Trophoblast cell (in vitro differentiated cells and primary cell): ENCODE measurements around the gene SURF2.
A peak's percentile ranks its signal among the peaks of the same experiment; 100 is the strongest.

Source experiments
- DNase-seq, 2 donors: peaks; one replicate each; pipeline ENCODE4 v3.0.0-alpha.2; 2016
- H2AFZ ChIP-seq: 2 replicates; pipeline ENCODE4 v1.6.1; 2013; ENCODE audit warnings: low read length, moderate library complexity, mild to moderate bottlenecking; ENCODE audit not compliant: insufficient read depth, poor library complexity
- H2AK5ac ChIP-seq: 2 replicates; pipeline ENCODE4 v1.6.1; 2013; ENCODE audit warnings: mild to moderate bottlenecking, low read length
- H2BK120ac ChIP-seq: 2 replicates; pipeline ENCODE4 v1.6.1; 2013; ENCODE audit warnings: low read length, mild to moderate bottlenecking, moderate library complexity; ENCODE audit not compliant: insufficient read depth, poor library complexity
- H2BK12ac ChIP-seq: 2 replicates; pipeline ENCODE4 v1.6.1; 2013; ENCODE audit warnings: mild to moderate bottlenecking, low read length, moderate library complexity
- H2BK5ac ChIP-seq: 2 replicates; pipeline ENCODE4 v1.6.1; 2013; ENCODE audit warnings: low read length, low read depth, moderate library complexity, mild to moderate bottlenecking; ENCODE audit not compliant: poor library complexity
- H3K14ac ChIP-seq: 2 replicates; pipeline ENCODE4 v1.6.1; 2013; ENCODE audit warnings: mild to moderate bottlenecking, low read length
- H3K18ac ChIP-seq: 2 replicates; pipeline ENCODE4 v1.6.1; 2013; ENCODE audit warnings: mild to moderate bottlenecking, low read length
- H3K23ac ChIP-seq: 2 replicates; pipeline ENCODE4 v1.6.1; 2013; ENCODE audit warnings: low read length
- H3K27ac ChIP-seq: 2 replicates; pipeline ENCODE4 v1.5.1; 2013; ENCODE audit warnings: low read depth, mild to moderate bottlenecking, inconsistent platforms, low read length, moderate library complexity
- H3K27me3 ChIP-seq: 2 replicates; pipeline ENCODE4 v1.6.1; 2013; ENCODE audit warnings: inconsistent platforms, mild to moderate bottlenecking, low read length, moderate library complexity; ENCODE audit not compliant: insufficient read depth
- H3K36me3 ChIP-seq, 2 experiments: 1 replicate in 1 of 2; 2 replicates in 1 of 2; pipeline ENCODE4 v1.6.1; 2013; ENCODE audit warnings: low read length in 2 of 2, mild to moderate bottlenecking in 2 of 2, moderate library complexity in 1 of 2; ENCODE audit not compliant: insufficient read depth in 2 of 2, control insufficient read depth in 1 of 2
- H3K4ac ChIP-seq: 2 replicates; pipeline ENCODE4 v1.6.1; 2013; ENCODE audit warnings: low read depth, mild to moderate bottlenecking, low read length, moderate library complexity
- H3K4me1 ChIP-seq, 2 experiments: 1 replicate in 1 of 2; 2 replicates in 1 of 2; pipeline ENCODE4 v1.6.1; 2013; ENCODE audit warnings: low read length in 2 of 2, mild to moderate bottlenecking in 2 of 2, moderate library complexity in 1 of 2; ENCODE audit not compliant: insufficient read depth in 2 of 2, control insufficient read depth in 1 of 2
- H3K4me2 ChIP-seq: 2 replicates; pipeline ENCODE4 v1.6.1; 2013; ENCODE audit warnings: inconsistent platforms, mild to moderate bottlenecking, low read length, moderate library complexity
- H3K4me3 ChIP-seq: 2 replicates; pipeline ENCODE4 v1.5.1; 2013; ENCODE audit warnings: mild to moderate bottlenecking, low read depth, low read length, inconsistent platforms
- H3K79me1 ChIP-seq: one replicate; pipeline ENCODE4 v1.6.1; 2013; ENCODE audit warnings: low read length
- H3K79me2 ChIP-seq: 2 replicates; pipeline ENCODE4 v1.6.1; 2013; ENCODE audit warnings: low read length, mild to moderate bottlenecking; ENCODE audit not compliant: control insufficient read depth, insufficient read depth, poor library complexity
- H3K9ac ChIP-seq: 2 replicates; pipeline ENCODE4 v1.6.1; 2013; ENCODE audit warnings: mild to moderate bottlenecking, low read length
- H3K9me3 ChIP-seq: 2 replicates; pipeline ENCODE4 v1.6.1; 2013; ENCODE audit warnings: low read depth, mild to moderate bottlenecking, control low read depth, inconsistent platforms, low read length; ENCODE audit not compliant: insufficient read depth
- H4K12ac ChIP-seq: 2 replicates; pipeline ENCODE4 v1.6.1; 2013; ENCODE audit warnings: low read depth, mild to moderate bottlenecking, low read length, moderate library complexity
- H4K8ac ChIP-seq: 2 replicates; pipeline ENCODE4 v1.6.1; 2013; ENCODE audit warnings: low read depth, mild to moderate bottlenecking, low read length, moderate library complexity
- H4K91ac ChIP-seq: one replicate; pipeline ENCODE4 v1.6.1; 2013; ENCODE audit warnings: low read depth, mild to moderate bottlenecking, low read length, moderate library complexity
- WGBS: extraction: QIAGEN DNeasy Blood & Tissue Kit; methylation state at CpG from one replicate; pipeline ENCODE4 v1.1.7; 2013; ENCODE audit warnings: missing lambda C conversion rate; ENCODE audit not compliant: insufficient read length, insufficient coverage; ENCODE audit errors: extremely low coverage; 5-methylcytosine and 5-hydroxymethylcytosine counted together

SURF2 gene

GRCh38 chr9:133347985-133348717, 8.2 kb upstream of the SURF2 start, which contains the start of the genes MED22 and RPL7A:
Gene MED22, minus strand, starts transcription at chr9:133348131. Its CDS starts 1,469 bp downstream, at chr9:133346662.
Gene RPL7A, plus strand, starts transcription at chr9:133348218. Its CDS starts 26 bp downstream, at chr9:133348244.
- Histone ChIP-seq H4K8ac (peak within 1 kb of the TSS; percentile 97), H3K9me3 (peaks cover 1% of the 10 kb centered on the region), H2BK12ac (no peak within 1 kb of the TSS), H3K4me2 (peak within 1 kb of the TSS; percentile 79), H3K79me2 (peaks cover 13% of the 10 kb centered on the region), H2AK5ac (peak within 1 kb of the TSS; percentile 99), H3K14ac (peak within 1 kb of the TSS; percentile 99), H2AFZ (peak within 1 kb of the TSS; percentile 86), H3K4me3 (peak within 1 kb of the TSS; percentile 99), H3K36me3 (peaks cover 64 to 73% of the 10 kb centered on the region in 2 experiments), H3K4me1 (peaks cover 4 to 10% of the 10 kb centered on the region in 2 experiments), H4K91ac (peak within 1 kb of the TSS; percentile 97), H3K18ac (peak within 1 kb of the TSS; percentile 100), H2BK5ac (peak within 1 kb of the TSS; percentile 100), H3K27me3 (no peaks in the 10 kb centered on the region), H3K79me1 (peaks cover 12% of the 10 kb centered on the region), H3K23ac (no peak within 1 kb of the TSS), H4K12ac (peak within 1 kb of the TSS; percentile 99), H3K4ac (peak within 1 kb of the TSS; percentile 100), H3K9ac (peak within 1 kb of the TSS; percentile 100), H3K27ac (peak within 1 kb of the TSS; percentile 94), H2BK120ac (peak within 1 kb of the TSS; percentile 85)
- DNase-seq = peak; percentile 96 to 98
- WGBS = no CpG with 5 or more reads among the region's 64 CpGs

DNA sequence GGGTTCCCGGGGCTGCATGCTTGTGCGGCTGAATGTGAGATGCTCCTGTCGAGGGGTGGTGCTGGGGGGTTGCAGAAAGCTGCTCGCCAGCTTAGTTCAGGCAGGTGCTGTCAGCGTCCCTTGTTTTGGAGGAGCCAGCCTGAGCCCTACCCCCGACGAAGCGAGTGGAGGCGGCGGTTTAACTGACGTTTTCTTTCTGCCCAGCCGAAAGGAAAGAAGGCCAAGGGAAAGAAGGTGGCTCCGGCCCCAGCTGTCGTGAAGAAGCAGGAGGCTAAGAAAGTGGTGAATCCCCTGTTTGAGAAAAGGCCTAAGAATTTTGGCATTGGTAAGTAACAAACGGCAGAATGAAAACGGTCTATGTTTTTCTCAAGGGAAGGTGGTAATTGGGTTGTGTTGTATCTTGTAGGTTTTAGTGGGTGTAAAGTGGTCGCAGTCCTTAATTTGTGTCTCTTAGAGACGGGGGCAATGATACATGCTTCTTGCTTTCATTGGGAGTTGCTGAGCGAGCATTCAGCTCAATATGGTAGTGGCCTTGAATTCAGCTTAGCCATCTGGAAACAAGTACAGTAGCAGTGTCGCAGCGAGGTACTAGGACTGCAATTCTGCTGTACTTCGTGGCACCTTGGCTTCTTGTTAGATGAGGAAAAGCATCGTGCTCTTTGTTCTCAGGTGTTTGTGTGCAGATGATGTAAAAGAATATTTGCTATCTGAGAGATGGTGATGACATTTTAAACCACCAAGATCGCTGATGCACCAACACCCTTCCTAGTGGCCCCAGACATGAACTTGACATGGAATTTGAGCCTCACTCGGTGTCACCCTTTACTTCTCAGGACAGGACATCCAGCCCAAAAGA, 7.4 kb upstream of the SURF2 start:
- peak overlapping the region; percentile 77 for H3K4me2 ChIP-seq
- H3K79me2 ChIP-seq = peaks cover 13% of the 10 kb centered on the region
- peaks cover 4 to 13% of the 10 kb centered on the region in 2 experiments for H3K4me1 ChIP-seq
- H2AK5ac ChIP-seq = peak overlapping the region; percentile 99
- H2AFZ ChIP-seq = no peak overlapping the region
- H4K8ac ChIP-seq = peak overlapping the region; percentile 97
- H3K9me3 ChIP-seq = peaks cover 1% of the 10 kb centered on the region
- peak overlapping the region; percentile 99 for H3K4me3 ChIP-seq
- H3K79me1 ChIP-seq = peaks cover 12% of the 10 kb centered on the region
- H3K4ac ChIP-seq = peak overlapping the region; percentile 100
- H2BK120ac ChIP-seq = peak overlapping the region; percentile 85
- H3K27me3 ChIP-seq = no peaks in the 10 kb centered on the region
- H3K36me3 ChIP-seq = peaks cover 57 to 67% of the 10 kb centered on the region in 2 experiments
- peak overlapping the region; percentile 100 for H2BK5ac ChIP-seq
- peak overlapping the region; percentile 100 for H3K18ac ChIP-seq
- no peak overlapping the region for H2BK12ac ChIP-seq
- H3K14ac ChIP-seq = peak overlapping the region; percentile 99
- peak overlapping the region; percentile 94 for H3K27ac ChIP-seq
- peak overlapping the region; percentile 97 for H4K91ac ChIP-seq
- no peak for DNase-seq
- H4K12ac ChIP-seq = peak overlapping the region; percentile 99
- H3K23ac ChIP-seq = no peak overlapping the region
- no CpG with 5 or more reads among the region's 25 CpGs for WGBS
- H3K9ac ChIP-seq = peak overlapping the region; percentile 100

DNA sequence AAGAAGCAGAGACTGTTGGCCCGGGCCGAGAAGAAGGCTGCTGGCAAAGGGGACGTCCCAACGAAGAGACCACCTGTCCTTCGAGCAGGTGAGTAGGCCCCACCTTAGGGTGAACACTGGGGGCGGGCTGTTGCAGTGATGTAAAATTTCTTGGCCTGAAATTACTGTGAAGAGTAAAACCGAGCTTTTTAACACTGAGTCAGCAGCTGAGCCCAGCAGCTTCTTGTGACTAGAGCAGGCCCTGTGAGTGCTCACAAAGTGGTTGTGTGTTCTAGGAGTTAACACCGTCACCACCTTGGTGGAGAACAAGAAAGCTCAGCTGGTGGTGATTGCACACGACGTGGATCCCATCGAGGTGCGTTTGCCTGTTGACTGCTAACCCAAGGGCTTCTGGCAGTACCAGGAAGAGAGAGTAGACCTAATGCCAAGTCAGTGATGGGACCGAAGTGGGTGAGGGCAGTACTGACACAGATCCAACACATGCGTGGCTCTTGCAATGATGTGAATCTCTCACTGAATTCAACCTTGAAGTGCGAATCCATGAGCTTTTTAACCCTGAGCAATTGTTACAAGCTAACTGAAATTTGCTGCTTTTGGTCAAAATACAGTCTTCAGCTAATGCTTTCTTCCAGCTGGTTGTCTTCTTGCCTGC, 6.3 kb upstream of the SURF2 start:
- H3K18ac ChIP-seq = no peak overlapping the region
- H4K91ac ChIP-seq = no peak overlapping the region
- H2AK5ac ChIP-seq = no peak overlapping the region
- DNase-seq = no peak
- no CpG with 5 or more reads among the region's 15 CpGs for WGBS
- peaks cover 45 to 63% of the 10 kb centered on the region in 2 experiments for H3K36me3 ChIP-seq
- no peak overlapping the region for H3K23ac ChIP-seq
- H3K4me2 ChIP-seq = peak overlapping the region; percentile 77
- peaks cover 4 to 19% of the 10 kb centered on the region in 2 experiments for H3K4me1 ChIP-seq
- no peak overlapping the region for H2BK120ac ChIP-seq
- no peak overlapping the region for H3K4me3 ChIP-seq
- H2BK12ac ChIP-seq = no peak overlapping the region
- H3K79me1 ChIP-seq = peaks cover 12% of the 10 kb centered on the region
- no peak overlapping the region for H2BK5ac ChIP-seq
- H3K79me2 ChIP-seq = peaks cover 13% of the 10 kb centered on the region
- H3K14ac ChIP-seq = no peak overlapping the region
- H3K9ac ChIP-seq = peak overlapping the region; percentile 57
- H4K12ac ChIP-seq = no peak overlapping the region
- H3K4ac ChIP-seq = no peak overlapping the region
- peaks cover 1% of the 10 kb centered on the region for H3K9me3 ChIP-seq
- H3K27ac ChIP-seq = no peak overlapping the region
- no peak overlapping the region for H2AFZ ChIP-seq
- no peaks in the 10 kb centered on the region for H3K27me3 ChIP-seq
- H4K8ac ChIP-seq = no peak overlapping the region

- Histone ChIP-seq H2BK5ac (no peak overlapping the region), H3K18ac (no peak overlapping the region), H3K36me3 (peaks cover 36 to 49% of the 10 kb centered on the region in 2 experiments), H3K23ac (no peak overlapping the region), H4K91ac (no peak overlapping the region), H4K8ac (no peak overlapping the region), H2BK12ac (no peak overlapping the region), H3K79me1 (peaks cover 15% of the 10 kb centered on the region), H3K4me1 (peaks cover 4 to 18% of the 10 kb centered on the region in 2 experiments), H2AFZ (no peak overlapping the region), H3K4me3 (no peak overlapping the region), H4K12ac (no peak overlapping the region), H3K27ac (no peak overlapping the region), H2BK120ac (no peak overlapping the region), H3K9ac (no peak overlapping the region), H3K4ac (no peak overlapping the region), H3K79me2 (peaks cover 16% of the 10 kb centered on the region), H2AK5ac (no peak overlapping the region), H3K14ac (no peak overlapping the region), H3K9me3 (no peaks in the 10 kb centered on the region), H3K4me2 (no peak overlapping the region), H3K27me3 (no peaks in the 10 kb centered on the region)
- WGBS = no CpG with 5 or more reads among the region's 3 CpGs
- DNase-seq = no peak
Observed at GRCh38 chr9:133351526-133351907, 4.8 kb upstream of the SURF2 start.
